HEK293 (cell line): ENCODE measurements around the gene HSD3B1.

Source experiments
- CTCF ChIP-seq: fragments of 450-650 bp; formaldehyde crosslinking; IDR thresholded peaks from 2 replicates; pipeline ENCODE4 v1.5.1; 2016; ENCODE audit warnings: missing biosample characterization, missing genetic modification characterization
- SP2 ChIP-seq: fragments of 450-650 bp; formaldehyde crosslinking; IDR thresholded peaks from 2 replicates; pipeline ENCODE4 v1.5.1; 2016; ENCODE audit warnings: missing biosample characterization, missing genetic modification characterization
- ZEB2 ChIP-seq: fragments of 450-650 bp; formaldehyde crosslinking; IDR thresholded peaks from 2 replicates; pipeline ENCODE4 v1.5.1; 2016; ENCODE audit warnings: missing biosample characterization, missing genetic modification characterization
- ZNF112 ChIP-seq: fragments of 450-650 bp; formaldehyde crosslinking; IDR thresholded peaks from 2 replicates; pipeline ENCODE4 v1.5.0; 2017; ENCODE audit warnings: missing biosample characterization, missing genetic modification characterization
- ZNF140 ChIP-seq: fragments of 450-650 bp; formaldehyde crosslinking; IDR thresholded peaks from 2 replicates; pipeline ENCODE4 v1.5.1; 2016; ENCODE audit warnings: missing biosample characterization, missing genetic modification characterization
- ZNF280D ChIP-seq: fragments of 450-650 bp; formaldehyde crosslinking; IDR thresholded peaks from 2 replicates; pipeline ENCODE4 v1.5.1; 2016; ENCODE audit warnings: missing biosample characterization, missing genetic modification characterization
- ZNF292 ChIP-seq: fragments of 450-650 bp; formaldehyde crosslinking; IDR thresholded peaks from 2 replicates; pipeline ENCODE4 v1.5.1; 2016; ENCODE audit warnings: low read depth, missing biosample characterization, missing genetic modification characterization, borderline replicate concordance
- ZNF391 ChIP-seq: fragments of 450-650 bp; formaldehyde crosslinking; IDR thresholded peaks from 2 replicates; pipeline ENCODE4 v1.5.1; 2016; ENCODE audit warnings: low read depth, missing biosample characterization, missing genetic modification characterization, borderline replicate concordance
- ZNF629 ChIP-seq: fragments of 450-650 bp; formaldehyde crosslinking; IDR thresholded peaks from 2 replicates; pipeline ENCODE4 v1.5.1; 2017; ENCODE audit warnings: missing biosample characterization, missing genetic modification characterization

- no peak for TF ChIP-seq ZNF280D (tag by site-specific recombination)
- TF ChIP-seq ZNF629 (tag by site-specific recombination): no peak
- TF ChIP-seq ZEB2 (tag by site-specific recombination): no peak
- TF ChIP-seq ZNF391 (tag by site-specific recombination): no peak
- TF ChIP-seq SP2 (tag by site-specific recombination): no peak
- no peak for TF ChIP-seq CTCF
- no peak for TF ChIP-seq ZNF292 (tag by site-specific recombination)
- no peak for TF ChIP-seq ZNF112 (tag by site-specific recombination)
- TF ChIP-seq ZNF140: no peak
These were observed 23.4 kb upstream of the HSD3B1 start for GRCh38 chr1:119483441-119484200.
